GM04503 (cell line): Measurements from ENCODE around the gene PTPRG.
"Not testable (repeated sequence)": the region's sequence is repeated elsewhere in the genome, so short reads cannot be mapped to it uniquely, and the experiment has no call there.

Source experiments
- DNase-seq: peaks from one replicate; pipeline ENCODE4 v3.0.0-alpha.2; 2012; ENCODE audit warnings: low read depth

PTPRG gene

GRCh38 chr3:61687206-61687605 lies 125.8 kb downstream of the PTPRG start:
- DNase-seq: no peak

- DNase-seq: no peak
Observed at GRCh38 chr3:61687663-61688306, 126.4 kb downstream of the PTPRG start.

DNA sequence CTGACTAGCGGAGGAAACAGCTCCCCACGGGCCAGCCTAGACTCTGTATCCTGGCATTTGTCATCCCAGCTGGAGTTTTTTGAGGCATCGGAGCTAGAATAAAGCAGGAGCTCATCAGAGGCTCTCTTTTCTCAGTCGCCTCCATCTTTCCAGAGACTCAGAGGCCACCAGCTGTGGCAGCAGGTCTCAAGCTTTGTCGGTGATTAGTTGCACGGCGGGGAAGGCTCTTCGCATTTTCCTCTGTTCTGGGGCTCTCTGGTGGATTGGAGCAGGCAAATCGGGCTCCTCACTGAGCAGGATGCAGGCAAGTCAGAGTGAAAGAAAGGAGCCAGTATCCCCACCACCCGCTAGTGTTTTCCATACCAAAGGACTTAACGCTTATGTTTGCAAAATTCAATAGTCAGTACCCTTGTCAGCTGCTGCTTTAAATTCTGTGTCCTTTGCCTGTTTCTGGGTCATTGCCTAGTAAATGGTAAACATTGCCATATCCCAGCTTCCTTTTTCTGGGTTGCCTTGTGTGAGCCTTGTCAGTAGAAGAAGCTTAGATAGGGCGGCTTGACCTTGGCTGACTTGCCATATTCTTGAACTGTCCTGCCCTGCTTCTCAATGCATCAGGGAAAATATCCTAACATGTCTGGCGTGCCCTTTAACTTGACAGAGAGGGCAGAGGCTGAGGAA lies 127.1 kb downstream of the PTPRG start:
- no peak for DNase-seq

DNA sequence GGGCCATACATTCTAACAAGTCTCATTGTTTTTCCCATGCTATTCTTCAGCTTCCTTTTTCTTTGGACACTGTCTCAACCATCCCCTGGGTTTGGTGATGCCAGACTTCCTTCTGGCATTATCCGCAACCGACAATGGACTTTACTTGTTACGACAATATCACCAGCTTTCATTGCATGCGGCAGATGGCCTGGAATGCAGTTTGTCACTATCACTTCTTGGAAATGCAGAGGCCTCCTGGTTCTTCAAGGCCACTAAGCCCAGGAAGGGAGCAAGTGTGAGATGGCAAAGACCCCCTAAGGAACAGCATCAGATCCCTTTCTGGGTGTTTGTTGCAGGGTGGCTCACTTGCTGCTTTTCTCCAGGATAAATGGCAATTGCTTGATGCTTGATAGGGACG lies 128.6 kb downstream of the PTPRG start:
- no peak for DNase-seq

DNA sequence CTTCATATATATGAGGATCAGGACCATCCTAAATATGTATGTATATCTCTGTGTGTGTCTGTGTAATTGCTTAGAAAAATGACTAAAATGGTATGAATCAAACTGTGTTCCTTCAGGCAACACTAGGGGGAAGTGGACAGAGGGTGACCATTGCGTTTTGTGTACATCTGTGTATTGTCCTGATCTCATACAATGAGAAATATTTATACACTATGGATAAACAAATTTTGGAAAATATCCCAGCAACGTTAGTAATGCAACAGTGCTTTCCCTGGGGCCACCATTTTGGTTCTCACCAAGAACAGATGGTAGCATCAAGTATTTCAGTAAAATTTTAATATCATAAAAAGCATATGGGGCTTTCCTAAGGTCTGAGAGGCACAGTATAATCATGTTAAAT lies 130.1 kb downstream of the PTPRG start:
- DNase-seq: no peak

GRCh38 chr3:61697301-61697700 lies 135.9 kb downstream of the PTPRG start:
- DNase-seq: no peak

- not testable (repeated sequence) for DNase-seq
Observed at GRCh38 chr3:61698278-61699072, 137.1 kb downstream of the PTPRG start.

DNA sequence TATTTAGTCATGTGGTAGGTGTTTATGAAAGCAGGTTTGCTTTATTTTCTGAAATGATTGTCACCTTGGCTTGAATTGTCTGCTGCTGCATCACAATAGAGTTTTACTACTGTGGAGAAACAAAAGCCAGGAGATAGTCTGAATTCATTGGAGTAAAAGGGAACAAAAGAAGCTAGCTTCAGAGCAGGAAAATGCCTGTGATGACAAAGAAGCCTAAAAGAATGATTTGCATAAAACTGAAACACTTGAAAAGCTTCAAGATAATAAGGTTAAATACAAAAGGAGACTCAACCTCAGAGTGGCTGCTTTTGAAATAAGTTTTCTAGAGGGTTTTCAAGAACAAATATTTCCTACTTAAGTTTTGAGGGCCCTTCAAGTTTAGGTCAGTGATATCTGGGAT lies 138.3 kb downstream of the PTPRG start:
- DNase-seq: no peak

DNA sequence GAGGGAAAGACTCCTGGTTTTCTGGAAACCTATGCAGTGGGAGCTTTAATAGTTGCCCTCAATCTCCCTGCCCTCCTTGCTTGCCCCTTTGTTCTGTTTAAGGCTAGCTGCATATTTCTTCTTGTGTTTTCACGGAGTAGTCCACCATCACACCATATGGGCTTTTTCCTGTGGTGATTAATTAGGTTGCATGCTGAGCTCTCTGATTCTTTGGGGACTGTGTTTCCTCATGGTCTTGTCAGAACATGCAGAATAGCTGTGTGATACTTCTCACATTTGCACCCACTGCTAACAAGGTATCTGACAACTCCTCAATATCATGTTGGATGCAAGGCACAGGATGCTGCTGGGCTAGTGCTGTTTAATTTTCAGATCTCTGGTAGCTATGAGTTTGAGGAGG lies 139.6 kb downstream of the PTPRG start:
- DNase-seq: no peak

DNA sequence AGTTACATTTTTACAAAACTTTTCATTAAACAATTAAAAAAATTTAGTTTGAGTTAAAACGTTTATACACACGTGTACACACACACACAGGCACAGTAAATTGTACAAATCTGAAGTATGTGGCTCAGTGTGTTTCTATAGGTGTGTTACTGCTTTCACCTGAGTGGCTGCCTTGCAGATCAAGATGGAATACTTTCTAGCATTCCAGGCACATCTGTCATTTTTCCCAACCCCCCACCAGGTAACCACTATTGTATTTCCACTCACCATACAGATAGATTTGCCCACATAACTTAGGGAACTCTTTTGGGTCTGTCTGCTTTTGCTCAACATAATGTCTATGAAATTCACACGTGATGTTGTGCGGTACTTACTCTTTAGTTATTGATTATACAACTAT lies 141.1 kb downstream of the PTPRG start:
- DNase-seq: no peak

DNA sequence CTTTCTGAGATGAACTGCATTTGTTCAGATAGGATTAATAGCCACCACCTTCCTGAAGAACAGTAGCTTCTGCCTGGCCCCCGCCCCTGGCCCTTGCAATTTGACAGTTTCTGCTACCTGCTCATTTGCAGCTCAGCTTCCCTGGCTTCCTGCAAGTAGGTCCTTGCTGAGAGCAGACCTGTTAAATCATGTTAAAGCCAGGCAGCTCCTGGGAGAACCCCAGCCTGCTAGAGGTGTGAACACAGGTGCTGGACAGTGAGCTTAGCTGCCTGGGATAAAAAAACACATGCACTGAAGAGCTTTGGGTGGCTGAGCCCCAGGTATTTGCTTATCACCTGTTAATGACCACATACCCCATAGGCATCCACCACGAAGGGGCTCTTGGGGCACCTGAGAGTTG lies 143.4 kb downstream of the PTPRG start:
- no peak for DNase-seq

- DNase-seq: no peak
Observed at GRCh38 chr3:61707492-61707891, 146.1 kb downstream of the PTPRG start.

- DNase-seq: not testable (repeated sequence)
Observed at GRCh38 chr3:61710920-61711319, 149.5 kb downstream of the PTPRG start.

DNA sequence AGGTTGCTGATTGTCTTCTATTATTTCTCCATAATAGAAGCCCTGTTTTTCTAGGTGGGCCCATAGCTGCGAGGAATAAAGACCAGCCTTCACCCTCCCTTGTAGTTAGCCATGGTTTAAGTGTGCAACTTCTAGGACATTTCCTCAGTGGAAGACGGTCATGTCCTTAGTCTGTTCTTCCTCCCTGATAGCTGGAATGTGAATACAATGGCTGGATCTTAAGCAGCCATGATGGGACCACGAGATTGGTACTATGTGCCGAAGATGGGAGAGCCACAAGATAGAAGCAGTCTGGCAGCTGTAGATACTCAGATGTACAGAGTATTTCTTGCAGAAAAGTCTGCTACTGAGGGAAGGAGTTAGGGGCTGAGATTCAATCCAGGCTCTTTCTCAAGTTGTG lies 152.9 kb downstream of the PTPRG start:
- DNase-seq: no peak

DNA sequence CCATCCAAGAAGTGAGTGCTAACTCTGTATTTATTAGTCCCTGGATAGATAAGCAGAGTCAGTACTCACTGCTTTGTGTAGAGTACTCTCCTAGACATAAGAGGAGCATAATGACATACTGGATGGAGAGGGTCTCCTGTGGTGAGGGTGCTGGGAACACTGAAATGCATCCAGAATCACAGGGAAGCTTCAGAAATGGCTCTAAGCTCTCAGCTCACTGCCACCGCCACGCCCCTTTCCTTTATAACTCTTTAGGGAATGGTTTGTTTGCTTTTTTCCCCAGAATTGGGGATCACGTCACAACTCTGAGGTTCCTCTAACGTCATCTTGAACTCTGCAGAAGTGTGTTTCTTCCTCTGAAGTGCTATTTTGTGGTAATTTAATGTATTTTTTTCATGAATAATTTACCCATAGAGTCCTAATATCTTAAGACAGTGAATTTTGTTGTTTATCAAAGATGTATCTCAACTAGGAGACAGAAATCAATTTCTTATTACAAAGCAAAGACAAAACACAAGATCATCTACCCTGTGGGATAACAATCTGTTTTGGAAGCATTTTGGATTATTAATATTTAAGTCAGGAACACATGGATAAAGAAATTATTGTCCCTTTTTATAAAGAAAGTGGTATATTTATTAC lies 154.6 kb downstream of the PTPRG start:
- no peak for DNase-seq

GRCh38 chr3:61716693-61717092 lies 155.3 kb downstream of the PTPRG start:
- not testable (repeated sequence) for DNase-seq

GRCh38 chr3:61718565-61718964 lies 157.2 kb downstream of the PTPRG start:
- no peak for DNase-seq

GRCh38 chr3:61719278-61719977 lies 158.1 kb downstream of the PTPRG start:
- DNase-seq: no peak

DNA sequence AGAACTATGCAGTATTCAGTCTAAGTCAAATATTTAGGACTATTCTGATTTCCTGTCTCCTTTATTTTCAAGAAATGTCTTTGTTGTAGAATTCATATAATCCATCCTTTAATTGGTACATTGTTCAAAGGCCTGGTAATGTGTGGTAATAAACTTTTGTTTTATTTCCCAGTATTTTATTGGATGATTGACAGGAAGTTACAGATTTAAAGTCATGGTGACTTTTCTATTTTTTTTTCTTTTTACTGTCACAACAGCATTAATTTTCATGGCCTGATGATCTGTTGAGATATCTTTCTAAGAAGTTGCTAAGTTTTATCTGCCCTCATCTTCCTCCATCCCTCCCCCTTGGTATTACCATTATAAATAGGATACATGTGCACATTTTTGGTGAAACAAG lies 161.7 kb downstream of the PTPRG start:
- DNase-seq: no peak

DNA sequence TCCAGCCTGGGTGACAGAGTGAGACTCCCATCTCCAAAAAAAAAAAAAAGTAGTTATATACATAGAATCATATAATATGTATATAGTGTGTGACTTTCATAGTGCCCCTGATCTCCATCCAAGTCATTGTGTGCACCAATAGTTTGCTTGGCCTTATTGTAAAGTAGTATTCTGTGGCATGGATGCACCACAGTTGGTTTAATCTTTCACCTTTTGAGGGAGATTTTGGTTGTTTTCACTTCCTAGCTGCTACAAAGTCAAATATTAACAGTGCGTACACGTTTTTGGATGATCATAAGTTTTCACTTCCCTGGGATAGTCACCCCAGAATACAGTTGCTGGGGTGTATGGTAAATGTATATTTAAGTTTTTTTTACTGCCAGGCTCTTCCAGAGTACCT lies 162.8 kb downstream of the PTPRG start:
- DNase-seq: no peak

GRCh38 chr3:61724801-61725200 lies 163.4 kb downstream of the PTPRG start:
- no peak for DNase-seq

GRCh38 chr3:61725851-61726333 lies 164.5 kb downstream of the PTPRG start:
- DNase-seq: no peak
